ENCODE results near the gene UBXN6.

UBXN6 gene

DNA sequence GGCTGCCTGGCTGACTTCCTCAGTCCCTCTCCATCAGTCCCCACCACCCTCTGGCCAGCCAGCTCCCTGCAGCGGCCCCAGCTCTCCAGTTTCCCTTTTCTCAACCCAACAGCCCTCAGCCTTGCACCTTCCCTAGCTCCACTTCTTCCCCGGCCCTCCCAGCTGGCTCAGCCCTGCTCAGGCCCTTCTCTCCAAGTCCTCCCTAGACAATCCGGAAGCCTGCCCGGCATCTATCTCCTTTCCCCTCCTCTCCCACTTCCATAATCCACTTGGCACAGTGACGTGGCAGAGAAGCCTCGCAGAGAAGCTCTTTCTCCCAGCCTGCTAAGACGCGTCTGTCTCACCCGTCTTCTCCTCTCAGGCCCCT lies 1.1 kb downstream of the UBXN6 start:
- peak; percentile 80 to 87 (median 80) for DNase-seq

DNA sequence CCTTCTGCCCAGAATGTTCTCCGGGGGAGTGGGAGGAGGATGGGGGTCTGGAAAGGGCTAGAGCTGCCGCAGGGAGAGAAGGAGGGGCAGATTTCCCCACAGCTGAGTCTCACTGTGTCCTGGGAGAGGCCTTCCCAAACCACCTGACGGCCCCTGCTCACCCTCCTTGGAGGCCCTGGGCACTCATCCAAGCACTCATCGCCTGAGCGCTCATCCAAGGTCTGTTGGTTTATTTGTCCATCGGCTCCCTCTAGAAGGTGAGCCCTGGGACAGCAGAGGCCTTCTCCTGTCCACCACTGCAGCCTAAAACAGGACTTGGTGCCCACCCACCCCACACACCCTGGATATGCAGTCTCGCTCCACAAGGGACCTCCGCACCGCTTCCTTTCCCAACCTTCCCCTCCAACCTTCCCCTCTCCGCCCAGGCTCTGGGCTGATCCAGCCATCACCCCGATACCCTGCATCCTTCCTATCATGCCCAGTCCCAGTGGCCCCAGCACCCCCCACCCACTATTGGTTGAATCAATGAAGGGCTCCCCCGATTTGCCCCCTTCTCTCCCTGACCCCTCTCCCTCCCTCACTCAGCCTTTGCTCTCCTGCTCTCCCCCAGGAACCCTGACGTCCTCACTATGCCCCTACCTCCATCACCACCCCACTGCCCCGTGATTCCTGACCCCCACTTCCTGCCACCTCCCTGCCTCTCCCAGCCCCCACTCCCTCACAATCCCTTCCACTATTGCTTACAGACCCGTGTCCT lies 1.7 kb downstream of the UBXN6 start:
- DNase-seq: no peak

DNA sequence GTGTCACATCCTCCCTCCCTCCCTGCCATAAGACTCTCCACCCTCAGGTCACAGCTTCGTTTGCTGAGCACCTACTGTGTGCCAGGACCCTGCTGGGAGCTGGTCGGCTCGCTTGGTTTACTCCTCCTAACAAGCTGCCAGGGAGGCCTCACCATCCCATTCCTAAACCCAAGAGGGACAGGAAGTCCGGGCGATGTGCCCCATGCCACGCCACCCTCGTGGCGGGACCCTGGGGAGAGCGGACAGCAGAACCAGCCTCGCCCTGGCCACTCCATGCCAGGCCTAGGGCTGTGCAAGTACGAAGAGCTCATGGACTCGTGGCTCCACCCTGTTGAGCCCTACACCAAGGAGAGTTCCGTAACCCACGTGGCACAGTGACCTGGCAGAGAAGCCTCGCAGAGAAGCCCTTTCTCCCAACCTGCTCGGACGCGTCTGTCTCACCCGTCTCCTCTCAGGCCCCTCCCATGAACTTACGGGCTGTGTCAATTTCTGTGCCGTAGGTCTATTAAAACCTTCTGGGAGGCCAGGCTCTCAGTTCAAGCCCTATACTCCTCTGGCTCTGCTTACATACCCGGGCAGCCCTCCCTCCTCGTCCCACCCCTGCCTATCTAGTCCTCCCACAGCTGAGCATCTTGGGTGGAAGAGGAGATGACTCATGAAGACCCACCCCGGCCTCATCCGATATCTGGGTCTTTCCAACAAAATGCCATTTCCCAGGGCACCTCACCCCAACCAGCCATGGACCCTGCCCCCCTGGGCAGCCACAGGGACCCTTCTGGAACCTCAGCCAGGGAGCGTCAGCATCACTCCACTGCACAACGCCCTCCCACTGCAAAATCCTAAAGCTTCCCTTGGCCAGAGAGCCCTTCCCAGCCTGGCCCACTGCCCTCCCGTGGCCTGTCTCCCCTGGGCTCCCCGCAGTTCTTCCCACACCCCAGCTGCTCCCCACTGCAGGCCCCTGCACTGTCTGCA lies 2.6 kb downstream of the UBXN6 start:
- DNase-seq: no peak

DNA sequence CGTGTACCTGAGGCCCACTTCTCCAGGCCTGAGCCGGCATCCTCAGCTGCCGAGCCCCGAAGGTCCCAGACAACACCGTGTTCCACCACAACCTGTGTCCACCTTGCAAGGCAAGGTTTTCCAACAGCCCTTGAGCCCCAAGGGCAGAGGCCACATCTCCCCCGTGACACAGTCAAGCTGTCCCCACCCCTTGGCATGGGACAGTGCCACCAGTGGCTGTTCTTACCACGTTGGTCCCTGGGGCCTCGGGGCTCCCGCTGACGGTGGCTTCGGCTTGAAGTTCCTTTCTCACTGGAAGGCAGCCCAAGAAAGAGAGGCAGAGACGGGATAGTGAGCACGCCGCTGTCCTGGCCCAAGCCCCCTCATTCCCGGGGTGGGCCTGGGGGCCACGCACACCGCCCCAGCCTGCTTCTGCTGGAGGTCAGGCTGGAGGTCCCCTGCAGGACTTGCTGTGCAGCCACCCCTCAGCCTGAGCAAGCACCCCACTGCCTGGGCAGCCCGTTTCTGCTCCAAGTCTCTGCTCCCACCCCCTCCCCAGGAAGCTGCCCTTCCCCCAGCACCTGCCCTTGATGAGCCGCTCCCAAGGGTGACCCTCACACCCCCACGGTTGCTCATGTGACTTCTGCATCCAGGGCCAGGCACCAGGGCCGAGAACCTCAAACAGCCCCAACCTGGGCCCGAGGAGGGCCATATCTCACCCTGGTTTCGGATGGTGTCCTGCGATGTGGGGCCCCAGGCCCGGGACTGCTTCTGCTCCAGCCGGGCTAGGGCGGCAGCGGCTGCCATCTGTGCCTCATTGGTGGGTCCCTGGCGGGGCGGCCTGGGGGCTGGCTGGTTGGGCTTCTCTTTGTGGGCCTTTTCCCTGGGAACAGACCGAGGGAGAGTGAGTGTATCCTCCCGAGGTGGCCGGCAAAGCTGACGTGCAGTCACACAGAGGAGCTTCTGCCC lies 4.1 kb downstream of the UBXN6 start:
- DNase-seq: no peak

DNA sequence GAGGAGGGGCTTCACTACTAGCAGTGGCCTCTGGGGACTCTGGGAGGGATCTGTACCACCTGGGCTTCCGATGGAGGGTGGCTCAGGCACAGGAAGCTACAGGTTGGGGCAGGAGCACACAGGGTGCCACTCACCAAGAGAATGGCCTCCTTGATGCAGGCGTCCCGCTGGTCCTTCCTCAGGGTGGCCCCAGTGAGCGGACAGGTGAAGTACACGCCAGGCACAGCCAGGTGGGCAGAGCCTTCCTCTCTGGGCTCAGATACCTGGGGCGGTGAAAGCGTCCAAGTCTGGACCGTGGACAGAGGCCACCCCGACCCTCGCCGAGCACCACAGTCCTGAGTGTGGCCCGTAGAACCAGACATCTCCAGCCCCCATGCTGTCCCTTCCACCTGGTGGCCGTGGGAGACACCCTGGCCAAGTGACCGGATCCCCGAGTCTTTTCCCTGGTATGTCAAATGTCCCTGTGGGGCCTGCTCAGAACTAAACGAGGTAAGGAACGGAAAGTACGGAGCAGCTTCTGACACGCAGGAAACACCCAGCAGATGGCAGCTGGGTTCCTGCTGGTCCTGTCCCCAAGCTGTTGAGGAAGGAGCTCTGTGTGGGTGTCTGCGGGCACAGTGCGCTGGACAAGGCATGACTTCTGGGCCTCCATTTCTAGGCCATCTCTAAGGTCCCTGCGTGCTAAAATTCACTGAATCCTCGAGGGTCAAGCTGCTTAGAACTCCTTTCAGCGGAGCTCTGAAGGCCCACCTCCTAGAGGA lies 5.2 kb downstream of the UBXN6 start:
- DNase-seq: peak in 3 of 4 experiments; percentile 48 to 66 (median 51)

DNA sequence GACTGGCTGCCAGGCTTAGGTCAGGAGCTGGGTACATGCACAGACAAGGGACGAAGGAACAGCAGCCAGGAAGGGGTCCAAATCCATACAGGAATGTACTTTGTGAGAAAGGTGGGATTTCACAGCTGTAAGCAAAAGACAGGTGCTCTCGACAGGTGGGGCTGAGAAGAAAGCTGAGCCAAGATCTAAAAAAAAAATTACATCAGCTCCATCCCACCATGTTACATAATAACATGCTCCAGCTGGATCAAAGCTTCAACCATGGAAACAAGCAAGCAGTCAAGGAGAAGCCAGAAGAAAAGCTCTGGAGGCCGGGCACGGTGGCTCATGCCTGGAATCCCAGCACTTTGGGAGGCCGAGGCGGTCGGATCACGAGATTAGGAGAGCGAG lies 8.0 kb downstream of the UBXN6 start:
- DNase-seq: no peak

DNA sequence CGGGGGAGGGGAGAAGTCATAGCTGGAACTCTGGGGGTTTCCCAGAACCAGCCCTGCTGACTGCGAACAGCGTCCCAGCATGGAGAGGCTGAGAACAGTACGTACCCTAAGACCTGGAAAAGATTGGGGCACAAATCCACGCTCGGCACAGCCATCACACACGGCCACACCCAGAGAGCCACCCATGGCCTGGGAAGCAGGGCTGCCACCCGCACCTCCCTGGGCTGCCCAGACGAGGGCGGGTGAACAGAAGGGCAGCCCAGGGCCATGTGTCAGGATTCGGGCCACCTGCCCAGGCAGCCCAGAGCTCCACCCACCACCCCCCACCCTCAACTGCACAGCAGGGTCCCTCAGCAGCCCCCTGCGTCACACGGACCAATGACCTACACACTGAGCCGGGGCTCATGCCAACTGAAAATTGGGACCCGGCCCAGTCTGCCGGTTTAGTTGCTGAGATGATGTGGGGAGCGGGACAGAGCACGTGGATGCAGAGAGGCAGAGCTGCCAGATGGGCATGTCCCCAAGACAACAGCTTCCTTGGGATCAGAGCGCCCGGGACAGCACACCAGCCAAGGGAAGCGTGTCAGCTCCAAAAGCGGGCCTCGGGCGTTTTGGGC lies 8.5 kb downstream of the UBXN6 start:
- DNase-seq: no peak

DNA sequence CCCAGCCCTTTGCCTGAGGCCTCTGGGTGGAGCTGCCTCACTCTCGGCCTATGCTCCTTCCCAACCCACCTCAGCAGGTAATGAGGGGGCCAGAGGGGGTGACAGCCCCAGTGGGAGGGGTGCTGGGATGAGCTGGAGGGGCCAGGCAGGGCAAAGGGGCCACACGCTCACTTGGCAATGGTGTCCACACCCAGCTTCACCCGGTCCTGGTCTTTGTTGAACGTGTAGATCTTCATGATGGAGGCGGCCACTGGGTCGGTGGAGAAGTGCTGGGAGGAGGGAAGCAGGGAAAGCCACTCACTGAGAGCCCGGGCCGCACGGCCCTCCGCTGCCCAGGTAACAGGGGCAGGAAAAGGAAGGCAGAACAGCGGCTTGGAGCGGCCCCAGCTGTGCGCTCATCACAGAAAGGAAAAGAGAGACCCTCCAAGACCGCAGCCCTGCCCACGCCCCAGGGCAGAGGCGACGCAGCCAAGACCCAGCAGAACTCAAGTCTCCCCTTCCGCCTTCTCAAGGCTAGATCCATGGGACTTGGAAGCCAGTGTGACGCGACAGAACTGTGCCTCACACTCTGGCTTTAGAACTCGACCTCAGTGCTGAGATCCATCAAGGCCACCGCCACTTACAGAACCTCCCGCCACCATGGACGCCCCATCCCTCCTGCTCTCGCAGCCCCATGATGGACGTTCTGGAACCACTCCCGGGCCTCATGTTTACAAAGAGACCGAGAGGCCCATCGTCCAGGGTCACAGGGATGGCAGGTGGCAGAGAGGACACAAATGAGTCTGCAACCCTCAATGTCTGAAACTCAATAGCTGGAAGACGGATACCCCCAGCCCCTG lies 9.2 kb downstream of the UBXN6 start:
- DNase-seq: no peak

DNA sequence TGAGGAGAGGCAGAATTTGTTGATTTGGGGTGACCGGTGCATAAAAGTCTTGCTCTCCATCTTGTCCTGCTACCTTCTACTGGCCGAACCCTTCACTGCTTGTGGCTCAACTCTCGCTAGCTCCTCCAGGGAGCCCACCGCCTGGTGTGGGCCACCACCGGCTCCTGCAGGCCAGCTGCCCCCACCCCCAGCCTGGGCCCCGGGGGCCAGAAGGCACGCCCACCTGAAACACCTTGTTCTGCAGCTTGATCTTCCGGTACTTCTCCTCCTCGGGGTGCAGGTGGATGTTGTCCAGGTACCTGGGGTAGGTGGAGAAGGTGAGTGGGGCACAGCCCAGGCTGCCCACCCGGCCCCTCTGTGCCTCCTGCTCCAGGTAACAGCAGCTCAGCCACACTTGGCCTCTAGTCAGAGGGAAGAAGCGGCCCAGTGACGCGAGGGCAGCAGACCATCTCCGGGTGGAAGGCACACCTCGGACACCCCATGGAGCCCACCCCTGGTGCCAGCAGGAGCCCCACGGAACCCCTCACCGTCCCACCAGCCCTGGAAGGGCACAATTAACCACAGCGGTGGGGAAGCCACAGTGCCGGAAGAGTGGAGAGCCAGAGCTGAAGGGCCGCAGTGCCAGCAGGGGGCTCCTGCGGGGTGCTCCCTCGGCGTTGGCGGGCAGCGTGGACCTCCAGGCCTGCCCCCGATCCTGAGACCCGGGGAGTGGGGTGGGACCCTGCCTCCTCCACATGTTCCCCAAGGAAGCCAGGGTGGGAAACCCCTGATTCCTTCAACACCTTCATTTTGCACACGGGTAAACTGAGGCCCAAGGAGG lies 10.1 kb downstream of the UBXN6 start:
- no peak for DNase-seq

DNA sequence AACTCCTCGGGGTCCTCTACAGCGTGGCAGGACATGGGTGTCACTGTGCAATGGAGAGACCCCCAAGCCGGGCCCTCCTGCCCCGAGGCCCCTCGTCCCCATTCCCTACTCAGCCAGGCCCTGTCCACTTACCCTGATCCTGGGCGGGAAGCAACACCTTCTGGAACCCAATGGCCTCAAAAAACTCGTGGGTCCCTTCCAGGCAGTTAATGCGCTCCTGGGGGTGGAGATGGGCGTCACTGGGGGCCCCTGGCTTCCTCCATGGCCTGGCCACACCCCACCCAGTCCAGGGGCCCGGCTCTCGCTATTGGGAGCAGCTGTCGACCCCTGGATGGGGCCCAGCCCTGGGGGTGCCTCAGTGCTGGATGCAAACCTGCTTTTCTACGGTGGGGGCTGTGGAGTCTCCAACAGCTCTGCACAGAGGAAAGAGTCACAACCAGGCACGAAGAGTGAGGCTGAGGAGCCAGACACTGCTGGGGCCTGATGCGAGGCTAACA lies 10.8 kb downstream of the UBXN6 start:
- no peak for DNase-seq

DNA sequence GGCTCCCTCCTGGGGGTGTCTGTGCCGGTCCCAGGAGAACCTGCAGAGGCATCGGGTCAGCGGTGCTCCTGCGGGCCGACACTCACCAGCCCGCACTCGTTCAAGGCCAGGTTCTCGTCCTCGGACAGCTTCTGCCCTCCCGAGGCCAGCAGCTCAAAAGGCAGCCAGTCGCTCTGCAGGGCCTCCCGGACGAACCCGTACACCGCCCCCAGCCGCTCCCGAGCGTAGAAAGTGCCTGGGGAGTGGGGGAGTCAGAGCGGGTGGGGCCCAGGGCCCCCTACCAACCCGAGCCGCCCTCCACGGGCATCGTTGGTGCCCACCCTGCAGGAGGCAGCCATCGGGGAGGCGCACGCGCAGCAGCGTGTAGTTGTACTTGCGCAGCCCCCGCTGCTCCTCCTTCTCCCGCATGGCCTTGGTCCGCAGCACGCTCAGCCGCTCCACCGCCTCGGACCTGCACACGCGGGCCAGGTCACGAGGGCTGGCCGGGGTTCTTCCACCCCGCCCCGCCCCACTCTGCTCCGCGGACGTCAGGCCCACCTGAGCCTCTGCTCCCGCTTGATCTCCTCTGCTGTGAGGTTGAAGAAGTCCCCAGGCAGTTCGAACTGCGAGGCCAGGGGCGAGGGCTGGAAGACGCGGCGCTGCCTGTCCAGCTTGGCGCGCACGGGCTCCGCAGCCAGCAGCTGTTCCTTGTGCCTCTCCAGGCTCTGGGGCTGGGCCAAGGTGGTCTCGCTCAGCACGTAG lies 11.5 kb downstream of the UBXN6 start:
- DNase-seq: no peak

DNA sequence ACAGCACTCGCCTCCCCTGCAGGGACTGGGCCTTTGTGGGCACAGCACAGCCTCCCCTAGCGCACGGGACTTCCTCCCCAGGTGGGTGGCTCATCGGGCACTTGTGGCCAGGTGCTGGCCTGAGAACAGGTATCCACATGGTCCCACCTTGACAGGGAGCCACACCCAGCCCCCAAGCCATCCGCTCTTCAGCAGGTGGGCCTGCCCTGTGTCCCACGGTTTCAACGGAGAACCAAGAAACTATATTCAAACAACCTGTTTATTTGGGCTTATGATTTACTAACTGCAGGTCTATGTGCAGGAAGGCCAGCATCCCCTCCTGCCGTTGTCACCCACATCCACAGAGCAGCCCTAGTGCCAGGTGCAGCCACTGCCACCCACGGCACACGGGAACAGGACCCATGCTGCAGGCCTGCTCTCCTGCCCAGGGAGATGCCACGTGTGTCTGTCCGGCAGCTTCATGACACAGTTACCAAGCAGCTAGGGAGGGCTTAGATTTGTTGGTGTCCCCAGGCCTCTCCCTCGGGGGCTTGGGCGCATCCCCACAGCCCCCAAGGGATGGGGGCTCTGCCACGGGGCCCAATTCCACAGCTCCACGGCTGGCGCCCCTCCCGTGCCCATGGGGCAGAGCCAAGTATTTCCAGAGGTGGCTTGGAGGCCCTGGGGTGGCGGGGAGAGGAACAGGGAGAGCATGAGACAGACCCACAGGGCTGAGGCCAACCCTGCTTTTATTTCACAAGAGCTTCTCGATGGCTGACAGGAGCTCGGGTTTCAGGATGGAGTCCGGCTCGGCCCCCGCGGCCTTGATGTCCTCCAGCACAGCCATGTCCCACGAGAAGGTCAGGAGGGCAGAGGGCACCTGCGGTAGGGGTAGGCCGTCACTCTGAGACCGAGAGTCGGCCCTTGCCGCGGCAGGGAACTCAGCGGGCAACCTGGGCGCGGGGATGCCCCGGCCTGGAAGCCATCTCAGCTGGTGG lies 12.5 kb downstream of the UBXN6 start:
- no peak for DNase-seq

DNA sequence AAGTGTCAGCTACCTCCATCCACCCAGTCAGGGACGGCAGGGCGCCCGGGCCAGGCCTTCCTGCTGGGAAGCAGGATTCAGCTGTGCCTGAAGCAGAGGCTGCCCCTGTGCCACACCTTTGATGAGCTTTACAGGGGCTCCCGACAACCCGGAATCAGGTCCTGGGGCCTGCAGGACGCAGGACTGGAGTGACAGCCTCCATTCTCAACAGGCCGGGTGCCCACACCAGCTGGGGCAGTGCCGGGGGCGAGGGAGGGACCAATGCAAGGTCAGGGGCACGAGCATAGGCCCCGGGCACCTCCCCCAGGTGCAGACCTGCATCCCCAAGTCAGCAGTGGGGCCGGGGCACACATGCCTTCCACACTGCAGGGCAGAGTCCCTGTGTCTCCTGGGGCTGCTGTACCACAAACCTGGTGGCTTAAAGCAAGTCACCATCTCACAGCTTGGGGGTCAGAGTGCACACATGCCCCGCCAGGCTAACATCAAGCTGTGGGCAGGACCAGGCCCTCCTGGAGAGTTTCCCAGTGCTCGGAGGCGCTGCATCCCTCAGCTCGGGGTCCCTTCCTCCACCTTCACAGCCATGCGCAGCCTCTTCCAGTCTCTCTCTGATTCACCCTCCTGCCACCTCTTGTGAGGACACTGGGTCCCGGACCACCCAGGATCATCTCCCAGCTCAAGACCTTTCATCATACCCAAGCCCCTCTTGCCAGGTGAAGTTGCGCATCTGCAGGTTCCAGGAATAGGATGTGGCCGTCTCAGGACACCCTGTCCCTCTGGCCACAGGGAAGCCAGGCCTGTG lies 13.4 kb downstream of the UBXN6 start:
- no peak for DNase-seq

DNA sequence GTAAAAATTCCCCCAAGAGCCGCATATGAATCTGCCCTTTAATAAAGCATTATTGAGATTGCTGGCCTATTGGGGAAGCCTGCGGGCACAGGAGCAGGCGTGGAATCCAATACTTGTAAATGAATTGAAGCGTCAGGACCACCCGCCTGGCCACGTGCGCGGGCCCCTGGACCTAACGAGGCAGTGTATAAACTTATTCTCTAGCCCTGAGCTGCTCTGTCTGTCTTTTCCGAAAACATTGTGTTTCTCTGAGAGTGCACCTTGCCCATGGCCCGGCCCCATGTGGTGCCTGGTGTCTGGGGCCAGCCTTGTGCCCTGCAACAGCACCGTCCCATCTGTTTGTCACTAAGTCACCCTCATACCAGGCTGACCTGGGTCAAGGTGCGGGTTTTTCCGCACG lies 14.4 kb downstream of the UBXN6 start:
- DNase-seq: no peak

DNA sequence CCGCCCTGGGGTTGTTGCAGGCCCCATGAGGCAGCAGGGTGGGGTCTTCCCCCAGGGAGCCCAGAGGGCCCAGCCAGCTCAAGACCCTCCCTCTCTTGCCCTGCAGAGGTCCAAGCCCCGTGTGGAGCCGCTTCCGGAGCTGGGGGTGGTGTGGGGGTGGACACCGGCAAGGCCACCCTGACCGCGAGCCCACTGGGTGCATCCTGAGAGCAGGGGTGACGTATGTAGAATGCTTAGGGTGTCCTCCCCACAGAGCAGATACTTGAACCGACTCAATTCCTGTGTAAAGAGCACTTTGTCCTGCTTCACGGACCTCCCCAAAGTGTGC lies 14.8 kb downstream of the UBXN6 start:
- no peak for DNase-seq

DNA sequence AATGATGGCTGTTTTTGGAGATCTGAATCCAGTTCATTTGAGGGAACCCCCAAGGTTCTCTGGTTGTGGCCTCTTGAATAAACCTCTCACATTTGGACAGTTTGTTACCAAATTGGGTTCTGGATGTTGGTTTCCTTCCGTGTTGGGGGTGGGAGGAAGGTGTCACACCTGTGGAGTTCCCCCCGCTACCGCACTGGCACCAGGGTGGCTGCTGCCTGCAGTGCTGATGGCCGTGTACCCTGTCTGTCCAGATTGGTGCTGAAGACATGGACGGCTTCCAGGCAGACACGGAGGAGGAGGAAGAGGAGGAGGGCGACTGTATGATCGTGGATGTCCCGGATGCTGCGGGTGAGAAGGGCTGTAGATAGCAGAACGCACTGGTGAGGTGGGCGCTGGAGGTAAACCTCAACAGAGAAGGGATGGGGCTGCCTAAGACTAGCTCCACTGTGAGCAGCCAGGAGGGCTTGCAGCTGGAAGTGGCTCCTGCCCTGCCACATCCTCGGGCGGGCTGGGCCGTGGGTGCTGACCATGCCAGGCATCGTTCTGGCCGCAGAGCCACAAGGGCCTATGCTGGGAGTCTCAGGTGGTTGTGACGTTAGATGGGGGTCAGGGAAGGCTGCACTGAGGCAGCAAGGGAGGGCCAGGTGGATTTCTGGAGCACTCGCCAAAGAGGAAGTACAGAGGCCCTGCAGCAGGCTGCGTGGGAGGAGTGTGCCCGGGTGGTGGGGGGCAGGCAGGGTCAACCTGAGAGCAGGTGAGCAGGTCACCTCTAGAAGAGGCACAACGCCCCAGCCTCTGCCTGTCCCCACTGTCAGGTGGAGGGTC lies 15.4 kb downstream of the UBXN6 start:
- peak in 1 of 4 experiments; percentile 26 for DNase-seq
